HG02571 (cell line): Measurements from ENCODE around the gene ZNF606.

Source experiments
- ATAC-seq: cut with Tn5 transposase; IDR thresholded peaks from one replicate; pipeline ENCODE4 v1.9.1; 2021; ENCODE audit warnings: mild to moderate bottlenecking, moderate library complexity; ENCODE audit not compliant: unreplicated experiment

Gene ZNF606

GRCh38 chr19:57934820-57935665 is 67.6 kb downstream of the ZNF606 start, which contains the start of gene ZNF418:
Gene ZNF418 (minus strand): TSS chr19:57935402. CDS start chr19:57933822, 1,580 bp downstream.
- no peak for ATAC-seq

GRCh38 chr19:57927587-57927986 is 75.0 kb downstream of the ZNF606 start:
- ATAC-seq = no peak
